ENCODE measurements around the gene EPB41L3. TPM values are rescaled to one million over a fixed set of nuclear protein-coding genes. Genes with fewer than 3 reads are reported as not detected.

Gene EPB41L3
- total RNA-seq, 1 experiment from 2014 or later: 16.1 TPM

DNA sequence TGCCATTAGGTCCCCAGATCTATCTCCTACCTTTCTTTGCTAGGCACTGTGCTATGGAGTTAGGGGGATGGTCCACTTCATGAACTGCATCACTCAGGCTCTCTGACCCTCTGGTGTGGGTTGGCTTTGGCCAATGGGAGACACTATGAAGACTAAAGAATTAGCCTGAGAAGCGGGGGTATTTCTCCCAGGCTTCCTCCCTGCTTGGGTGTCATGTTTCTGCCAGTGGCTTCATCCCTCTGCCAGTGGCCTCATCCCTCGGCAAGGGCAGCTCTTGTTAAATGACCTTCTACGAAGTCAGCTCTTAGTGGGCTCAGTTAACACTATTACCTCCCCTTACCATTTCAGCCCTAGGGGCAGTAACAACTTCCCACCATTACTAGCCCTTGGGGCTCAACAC is 41.9 kb upstream of the EPB41L3 start:
- peaks cover 34 to 37% of the 10 kb centered on the region in 2 experiments for H3K4me1 Mint-ChIP-seq
- H2AK5ac ChIP-seq (ENCODE audit: insufficient read length, low read length): no peak overlapping the region
- H2BK20ac ChIP-seq (ENCODE audit: low read depth, low read length, poor library complexity, severe bottlenecking): no peak overlapping the region
- no peak overlapping the region for H3K56ac ChIP-seq (ENCODE audit: insufficient read length, low read depth, low read length)
- H3K4me2 ChIP-seq (ENCODE audit: insufficient read depth, insufficient read length, low read length): no peak overlapping the region
- H2BK12ac ChIP-seq (ENCODE audit: insufficient read length, low read depth, low read length): no peak overlapping the region
- no peak overlapping the region for H3K23ac ChIP-seq (ENCODE audit: insufficient read length, low read depth, low read length)
- peaks cover 0 to 5% of the 10 kb centered on the region in 2 experiments; a peak in 1 of 5 replicates for H3K9me3 Mint-ChIP-seq
- H3K79me2 ChIP-seq (ENCODE audit: insufficient read depth, low read length): no peaks in the 10 kb centered on the region
- H3K4me1 ChIP-seq (ENCODE audit: insufficient read depth, low read length): peaks cover 5% of the 10 kb centered on the region; the same call in 1 of the 2 replicates
- H4K91ac ChIP-seq (ENCODE audit: insufficient read length, low read depth, low read length): no peak overlapping the region
- no peak overlapping the region for H2BK5ac ChIP-seq (ENCODE audit: insufficient read length, low read length)
- no peaks in the 10 kb centered on the region for H3K79me1 ChIP-seq (ENCODE audit: insufficient read depth, low read depth, low read length, poor library complexity, severe bottlenecking)
- H2BK120ac ChIP-seq (ENCODE audit: low read depth, low read length, poor library complexity, severe bottlenecking): no peak overlapping the region
- no peak overlapping the region for H3K4ac ChIP-seq (ENCODE audit: low read depth, low read length)
- no peak overlapping the region for H3T11ph ChIP-seq (ENCODE audit: low read length)
- H3K9ac ChIP-seq (ENCODE audit: extremely low read depth, insufficient read length, low read length): no peak overlapping the region
- H4K20me1 ChIP-seq (ENCODE audit: control insufficient read depth, insufficient read depth, insufficient read length): no peaks in the 10 kb centered on the region
- no peak overlapping the region for H2BK15ac ChIP-seq (ENCODE audit: low read depth, low read length)
- no CpG with 5 or more reads among the region's 3 CpGs for WGBS (ENCODE audit: extremely low coverage, insufficient read length, low lambda C conversion rate)
- no peak overlapping the region for H3K18ac ChIP-seq (ENCODE audit: insufficient read length, low read depth, low read length)
- H3K14ac ChIP-seq (ENCODE audit: insufficient read depth, low read length): no peak overlapping the region
- H3K27me3 Mint-ChIP-seq (ENCODE audit: low read depth): no peaks in the 10 kb centered on the region
- DNase-seq: peak; percentile 43
- no peak overlapping the region for H3K4me3 Mint-ChIP-seq
- H3K9me3 ChIP-seq (ENCODE audit: control insufficient read depth, low read depth, low read length): no peaks in the 10 kb centered on the region
- H2AFZ ChIP-seq (ENCODE audit: low read length): no peak overlapping the region
- no peak overlapping the region for H3K27ac Mint-ChIP-seq
- no peaks in the 10 kb centered on the region for H3K27me3 ChIP-seq (ENCODE audit: insufficient read depth, low read length)
- no peaks in the 10 kb centered on the region for H3K23me2 ChIP-seq (ENCODE audit: insufficient read length, low read depth, low read length, poor library complexity, severe bottlenecking)
- no peak for TF ChIP-seq CTCF (conservative IDR thresholded peaks at IDR 0.05)
- H4K8ac ChIP-seq (replicated peaks; ENCODE audit: insufficient read length, low read depth, low read length): no peak overlapping the region
- peaks cover 0 to 2% (median 2%) of the 10 kb centered on the region in 3 experiments; a peak in 2 of 7 replicates for H3K36me3 Mint-ChIP-seq (ENCODE audit: insufficient read depth in 1 of 3, low read depth in 3 of 3)
- H3K27ac ChIP-seq (ENCODE audit: insufficient read length, low read depth, low read length): no peak overlapping the region
- no peak overlapping the region for H4K5ac ChIP-seq (ENCODE audit: insufficient read length, low read depth, low read length)

All from H9 (cell line).